ENCODE data around the gene FYB1.

DNA sequence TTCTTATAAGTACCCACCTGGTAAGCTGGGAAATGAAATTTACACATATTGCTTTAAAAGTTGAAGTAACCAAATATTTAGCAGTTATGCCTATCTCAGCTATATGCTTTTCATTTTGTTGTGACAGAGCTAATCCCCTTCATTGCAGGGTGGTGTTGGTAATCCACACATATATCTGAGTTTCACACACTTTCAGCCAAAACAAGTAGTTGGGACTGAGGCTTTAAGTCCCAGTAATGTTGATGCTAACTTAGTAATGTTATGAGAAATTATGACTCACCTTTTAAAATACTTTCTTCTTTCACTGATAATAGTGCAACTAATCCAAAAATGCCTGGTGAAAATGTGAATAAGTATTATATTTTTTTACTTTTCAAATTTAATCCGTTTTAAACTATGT is 126.0 kb downstream of the FYB1 start:
- TF ChIP-seq, protein P1, sequence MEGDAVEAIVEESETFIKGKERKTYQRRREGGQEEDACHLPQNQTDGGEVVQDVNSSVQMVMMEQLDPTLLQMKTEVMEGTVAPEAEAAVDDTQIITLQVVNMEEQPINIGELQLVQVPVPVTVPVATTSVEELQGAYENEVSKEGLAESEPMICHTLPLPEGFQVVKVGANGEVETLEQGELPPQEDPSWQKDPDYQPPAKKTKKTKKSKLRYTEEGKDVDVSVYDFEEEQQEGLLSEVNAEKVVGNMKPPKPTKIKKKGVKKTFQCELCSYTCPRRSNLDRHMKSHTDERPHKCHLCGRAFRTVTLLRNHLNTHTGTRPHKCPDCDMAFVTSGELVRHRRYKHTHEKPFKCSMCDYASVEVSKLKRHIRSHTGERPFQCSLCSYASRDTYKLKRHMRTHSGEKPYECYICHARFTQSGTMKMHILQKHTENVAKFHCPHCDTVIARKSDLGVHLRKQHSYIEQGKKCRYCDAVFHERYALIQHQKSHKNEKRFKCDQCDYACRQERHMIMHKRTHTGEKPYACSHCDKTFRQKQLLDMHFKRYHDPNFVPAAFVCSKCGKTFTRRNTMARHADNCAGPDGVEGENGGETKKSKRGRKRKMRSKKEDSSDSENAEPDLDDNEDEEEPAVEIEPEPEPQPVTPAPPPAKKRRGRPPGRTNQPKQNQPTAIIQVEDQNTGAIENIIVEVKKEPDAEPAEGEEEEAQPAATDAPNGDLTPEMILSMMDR (IDR thresholded peaks at IDR 0.05 in 2 of 3, conservative IDR thresholded peaks at IDR 0.05 in 1 of 3; ENCODE audit: borderline replicate concordance in 1 of 3, insufficient read depth in 1 of 3, low read depth in 2 of 3, low read length in 2 of 3) = no peak
- no peak for TF ChIP-seq REST (IDR thresholded peaks at IDR 0.05; ENCODE audit: low read depth)
- TF ChIP-seq JUND (IDR thresholded peaks at IDR 0.05) = no peak
- TF ChIP-seq POLR2AphosphoS5 (IDR thresholded peaks at IDR 0.05; ENCODE audit: low read depth, low read length) = no peak
- TF ChIP-seq ZNF274 (IDR thresholded peaks at IDR 0.05; ENCODE audit: low read depth, low read length) = no peak
- TF ChIP-seq EZH2phosphoT487 (IDR thresholded peaks at IDR 0.05; ENCODE audit: borderline replicate concordance) = no peak
- TF ChIP-seq SP1 (IDR thresholded peaks at IDR 0.05; ENCODE audit: low read depth) = no peak
- no peak for TF ChIP-seq POLR2A (IDR thresholded peaks at IDR 0.05; ENCODE audit: borderline replicate concordance, extremely low read depth, insufficient read depth, insufficient read length)
- no peak for TF ChIP-seq SIN3A (IDR thresholded peaks at IDR 0.05; ENCODE audit: low read depth)
- no peak for TF ChIP-seq CBX3 (IDR thresholded peaks at IDR 0.05; ENCODE audit: low read depth)
- TF ChIP-seq, protein P2, sequence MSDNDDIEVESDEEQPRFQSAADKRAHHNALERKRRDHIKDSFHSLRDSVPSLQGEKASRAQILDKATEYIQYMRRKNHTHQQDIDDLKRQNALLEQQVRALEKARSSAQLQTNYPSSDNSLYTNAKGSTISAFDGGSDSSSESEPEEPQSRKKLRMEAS (IDR thresholded peaks at IDR 0.05) = no peak

All from HCT116 (cell line).